Stimulated activated CD8-positive, alpha-beta memory T cell treated with anti-CD3 and anti-CD28 coated beads, Interleukin-4, amount 100 ng/mL, for 48 hours (primary cell): ENCODE data around the gene CARD19.

Experiments used
- DNase-seq: peaks from one replicate; pipeline ENCODE4 v3.0.0-alpha.2; 2020

CARD19 gene

DNA sequence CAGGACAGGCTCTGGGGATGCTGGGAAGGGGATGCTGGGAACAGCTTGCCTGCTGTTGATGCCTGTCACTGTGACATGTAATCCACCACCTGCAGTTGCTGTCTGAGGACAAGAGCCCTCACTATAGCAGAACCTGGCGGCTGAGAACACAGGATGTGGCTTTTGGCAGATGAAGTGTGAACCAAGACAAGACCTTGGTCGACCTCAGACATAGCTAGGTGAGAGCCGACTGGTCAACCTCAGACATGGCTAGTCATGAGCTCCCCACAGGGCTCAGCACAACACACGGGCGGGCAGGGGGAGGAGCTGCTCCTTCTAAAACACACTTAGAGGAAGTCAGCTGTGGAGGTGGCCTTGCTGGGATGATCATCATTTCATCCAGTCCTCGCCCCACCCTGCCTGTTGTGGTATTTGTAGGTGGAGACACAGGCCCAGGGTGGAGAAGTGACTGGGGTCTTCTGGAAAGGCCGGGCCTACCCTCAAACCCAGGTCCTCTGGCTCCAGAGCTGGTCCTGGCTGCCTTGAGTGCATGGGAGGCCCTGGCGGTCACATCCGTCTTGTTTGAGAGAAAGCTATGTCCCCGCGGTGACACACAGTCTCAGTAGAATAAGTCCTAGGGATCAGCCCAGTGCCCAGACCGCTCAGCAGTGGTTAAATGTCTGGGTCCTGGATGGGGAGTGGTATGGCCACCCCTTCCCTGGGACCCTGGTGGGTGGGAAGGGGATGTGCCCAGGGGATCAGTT lies 31.5 kb upstream of the CARD19 start:
- peak; percentile 91 for DNase-seq

GRCh38 chr9:93065135-93065720 lies 30.8 kb upstream of the CARD19 start:
- DNase-seq = no peak

DNA sequence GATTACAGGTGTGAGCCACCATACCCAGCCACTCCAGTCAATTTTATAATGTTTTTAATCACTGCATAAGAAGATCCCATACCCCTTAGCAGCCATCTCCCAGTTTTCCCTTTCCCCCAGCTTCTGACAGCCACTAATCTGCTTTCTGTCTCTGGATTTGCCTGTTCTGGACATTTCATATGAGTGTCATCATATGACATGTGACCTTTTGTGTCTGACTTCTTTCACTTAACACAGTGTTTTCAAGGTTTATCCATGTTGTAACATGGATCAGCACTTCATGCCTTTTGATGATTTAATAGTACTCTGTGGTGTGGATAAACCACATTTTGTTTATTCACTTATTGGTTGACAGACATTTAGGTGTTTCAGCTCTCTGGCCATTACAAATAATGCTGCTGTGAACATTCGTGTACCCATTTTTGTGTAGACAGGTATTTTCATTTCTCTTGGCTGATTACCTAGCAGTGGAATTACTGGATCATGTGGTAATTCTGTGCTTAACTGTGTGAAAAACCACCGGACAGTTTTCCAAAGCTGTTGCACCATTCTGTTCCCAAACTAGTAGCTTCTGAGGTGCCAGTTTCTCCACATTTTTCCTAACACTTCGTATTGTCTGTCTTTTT lies 28.9 kb upstream of the CARD19 start:
- no peak for DNase-seq

DNA sequence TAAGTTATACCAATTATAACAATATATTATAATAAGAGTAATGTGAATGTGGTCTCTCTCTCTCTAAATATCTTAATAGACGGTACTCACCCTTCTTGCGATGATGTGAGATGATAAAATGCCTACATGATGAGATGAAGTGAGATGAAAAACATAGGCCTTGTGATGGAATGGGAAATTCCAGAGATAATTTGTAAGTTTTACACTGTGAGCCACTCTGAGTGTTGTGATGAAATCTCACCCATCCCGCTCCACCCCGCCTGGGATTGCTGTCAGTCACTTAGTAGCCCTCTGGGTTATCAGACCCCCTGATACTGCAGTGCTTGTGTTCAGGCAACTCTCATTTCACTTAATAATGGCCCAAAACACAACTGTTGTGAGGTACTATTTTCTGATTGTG lies 27.1 kb upstream of the CARD19 start:
- no peak for DNase-seq

DNA sequence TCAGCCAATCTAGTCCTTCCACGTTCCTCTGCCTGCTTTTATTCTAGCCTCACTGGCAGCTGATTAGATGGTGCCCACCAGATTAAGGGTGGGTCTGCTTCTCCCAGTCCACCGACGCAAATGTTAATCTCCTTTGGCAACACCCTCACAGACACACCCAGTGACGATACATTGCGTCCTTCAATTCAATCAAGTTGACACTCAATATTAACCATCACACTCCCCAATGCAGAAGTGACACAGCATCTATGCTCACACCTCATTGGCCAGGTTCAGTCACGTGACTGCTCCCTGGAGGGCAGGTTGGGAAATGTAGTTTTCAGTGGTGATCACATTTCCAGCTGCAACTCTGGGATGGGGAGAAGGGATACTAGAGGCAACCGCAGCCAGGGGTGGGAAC lies 24.6 kb upstream of the CARD19 start:
- peak; percentile 52 for DNase-seq

DNA sequence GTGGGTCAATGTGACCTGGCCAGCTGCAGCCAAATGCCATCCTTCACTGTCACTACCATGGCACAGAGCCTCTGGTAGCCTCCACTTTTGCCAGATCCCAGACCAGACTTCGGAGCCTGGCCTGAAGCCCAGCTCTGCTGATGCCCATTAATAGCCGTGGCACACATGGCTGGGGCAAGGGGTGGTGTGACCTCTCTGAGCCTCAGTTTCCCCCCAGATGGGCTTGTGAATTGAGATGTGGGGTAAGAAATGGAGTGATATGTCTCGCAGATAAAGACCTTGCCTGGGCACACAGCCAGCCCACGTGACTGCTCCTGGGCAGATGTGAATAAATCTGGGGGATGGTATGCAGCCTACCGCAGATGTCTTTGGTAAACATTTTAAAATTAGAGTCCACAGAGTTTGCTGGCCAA lies 23.6 kb upstream of the CARD19 start:
- no peak for DNase-seq

DNA sequence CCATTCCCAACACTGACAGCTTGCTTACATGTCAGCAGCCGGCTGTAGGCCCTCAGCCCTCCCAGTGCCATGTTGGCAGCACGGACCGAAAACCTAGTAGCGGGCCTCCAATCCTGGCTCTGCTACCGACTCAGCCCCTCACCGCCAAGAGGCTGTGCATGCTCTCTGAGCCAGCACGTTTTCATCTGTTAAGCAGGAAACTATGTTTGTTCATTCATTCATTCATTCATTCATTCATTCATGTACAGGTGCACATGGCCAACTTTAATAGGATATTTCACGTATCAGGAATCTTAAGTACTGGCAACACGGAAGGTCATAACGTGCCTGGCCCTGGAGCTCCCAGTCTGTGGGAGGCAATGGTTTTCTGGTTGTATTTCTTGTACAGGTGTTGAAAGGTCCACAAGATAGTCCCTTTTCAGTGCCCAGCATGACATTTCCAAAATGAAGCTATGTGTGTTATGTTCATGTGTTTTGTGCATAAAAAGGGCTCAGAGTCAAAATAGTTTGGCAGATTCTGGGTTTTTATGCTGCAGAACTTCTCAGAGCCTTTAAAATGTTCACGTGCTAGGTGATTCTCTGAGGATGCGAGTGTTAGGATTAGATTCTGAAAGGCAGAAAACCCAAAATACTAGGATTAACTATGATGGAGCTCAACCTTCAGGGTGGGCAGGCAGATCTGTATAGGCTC lies 19.8 kb upstream of the CARD19 start:
- DNase-seq = no peak

DNA sequence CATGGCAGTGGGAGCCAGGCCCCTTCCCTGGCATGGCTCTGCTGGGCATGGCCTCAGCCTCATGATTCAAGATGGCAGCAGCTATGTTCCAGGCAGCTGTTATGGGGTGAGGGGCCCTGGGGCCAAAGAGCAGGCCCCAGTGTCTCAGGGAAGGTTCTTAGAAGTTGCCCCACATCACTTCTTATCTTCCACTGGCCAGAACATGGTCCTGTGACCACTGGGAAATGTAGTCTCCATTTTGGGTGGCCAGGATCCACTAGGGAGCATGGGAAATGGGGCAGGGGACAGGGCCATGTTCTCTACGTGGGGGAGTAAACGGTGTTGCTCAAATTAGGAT lies 19.3 kb upstream of the CARD19 start:
- DNase-seq = no peak

DNA sequence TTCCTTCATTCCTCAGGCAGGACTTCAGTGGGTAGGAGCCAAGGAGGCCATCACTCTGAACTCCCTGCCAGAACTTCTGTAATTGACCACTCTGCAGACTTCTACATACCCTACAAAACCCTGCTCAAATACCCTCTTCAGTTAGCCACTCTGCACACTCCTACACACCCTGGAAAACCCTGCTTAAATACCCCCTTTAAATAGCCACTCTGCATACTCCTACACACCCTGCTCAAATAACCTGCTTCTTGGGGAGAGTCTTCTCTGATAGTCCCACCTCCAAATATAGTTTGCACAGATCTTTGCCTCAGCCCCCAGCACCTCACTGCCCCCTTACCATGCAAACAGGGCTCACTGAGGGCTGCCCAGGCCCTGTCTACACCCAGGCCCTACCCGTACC lies 18.6 kb upstream of the CARD19 start:
- no peak for DNase-seq

- no peak for DNase-seq
Measured at GRCh38 chr9:93077811-93078210, 18.2 kb upstream of the CARD19 start.

DNA sequence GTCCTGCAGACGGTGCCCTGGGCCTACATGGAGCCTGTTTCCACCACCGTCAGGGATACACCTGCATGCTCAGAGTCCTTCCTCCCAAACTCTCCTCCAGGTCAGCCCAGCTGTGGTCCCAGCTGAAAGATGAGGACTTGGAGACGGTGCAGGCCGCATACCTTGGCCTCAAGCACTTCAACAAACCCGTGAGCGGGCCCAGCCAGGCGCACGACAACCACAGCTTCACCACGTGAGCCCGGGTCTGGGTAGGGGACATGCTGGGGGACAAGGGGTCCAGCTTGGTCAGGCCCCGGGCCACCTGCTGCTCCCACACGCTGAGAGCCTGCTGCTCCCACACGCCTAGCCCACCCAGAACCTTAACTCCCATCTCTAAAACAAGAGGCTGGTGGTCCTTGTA lies 16.6 kb upstream of the CARD19 start:
- DNase-seq = no peak

DNA sequence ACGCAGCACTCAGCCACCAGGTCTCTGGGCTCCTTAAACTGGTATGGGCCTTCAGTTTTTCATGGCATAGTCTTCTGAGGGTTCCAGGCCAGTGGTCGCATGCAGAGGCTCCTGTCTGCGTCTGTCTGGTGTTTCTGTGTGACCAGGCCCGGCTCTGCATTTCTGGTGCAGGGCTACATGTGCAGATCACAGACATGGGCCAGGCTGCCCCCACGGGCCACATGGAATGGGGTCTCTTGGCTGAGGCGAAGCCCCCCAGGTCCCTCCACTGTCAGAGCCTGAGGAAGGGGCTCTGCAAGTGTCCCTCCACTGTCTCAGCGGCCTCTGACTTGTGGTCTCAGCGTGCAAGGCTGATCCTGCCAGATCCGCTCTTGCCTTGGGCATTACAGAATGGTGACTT lies 15.6 kb upstream of the CARD19 start:
- peak; percentile 17 for DNase-seq

DNA sequence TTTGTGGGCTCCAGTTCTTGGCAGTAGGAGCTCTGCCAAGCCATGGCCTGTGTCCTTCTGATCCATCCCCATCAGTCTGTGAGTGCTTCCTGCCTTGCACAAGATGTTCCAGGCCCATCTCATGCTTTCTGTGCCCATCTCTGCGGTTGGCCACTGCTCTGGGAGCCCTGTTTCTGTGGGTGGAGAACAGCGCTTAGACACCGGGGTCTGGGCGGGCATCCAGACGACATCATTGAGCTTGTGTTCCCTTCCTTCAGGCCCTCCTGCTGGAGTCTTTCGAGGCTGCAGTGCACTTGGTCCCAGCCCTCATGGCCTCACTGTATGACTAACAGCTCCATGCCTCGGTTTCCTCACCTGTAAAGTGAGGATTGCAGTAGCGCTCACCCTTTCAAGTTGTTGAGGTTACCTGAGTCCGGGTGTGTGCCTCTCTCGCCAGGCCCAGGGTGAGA lies 14.9 kb upstream of the CARD19 start:
- peak; percentile 18 for DNase-seq

GRCh38 chr9:93081931-93082330 lies 14.1 kb upstream of the CARD19 start:
- DNase-seq = peak; percentile 13

GRCh38 chr9:93082841-93083411 lies 13.1 kb upstream of the CARD19 start:
- DNase-seq = peak; percentile 41

- peak; percentile 61 for DNase-seq
Measured at GRCh38 chr9:93083592-93084470, 12.2 kb upstream of the CARD19 start.

DNA sequence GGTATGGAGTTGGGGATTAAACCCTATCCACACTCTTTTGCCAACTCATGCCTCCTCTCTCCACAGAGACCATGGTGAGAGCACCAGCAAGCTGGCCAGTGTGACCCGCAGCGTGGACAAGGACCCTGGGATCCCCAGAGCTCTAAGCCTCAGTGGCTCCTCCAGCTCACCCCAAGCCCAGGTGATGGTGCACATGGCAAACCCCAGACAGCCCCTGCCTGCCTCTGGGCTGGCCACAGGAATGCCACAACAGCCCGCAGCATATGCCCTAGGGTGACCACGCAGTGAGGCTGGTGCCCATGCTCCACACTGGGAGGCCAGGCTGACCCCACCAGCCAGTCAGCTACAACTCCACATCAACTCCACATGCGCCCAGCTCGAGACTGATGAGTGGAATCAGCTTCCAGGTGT lies 11.5 kb upstream of the CARD19 start:
- DNase-seq = no peak

DNA sequence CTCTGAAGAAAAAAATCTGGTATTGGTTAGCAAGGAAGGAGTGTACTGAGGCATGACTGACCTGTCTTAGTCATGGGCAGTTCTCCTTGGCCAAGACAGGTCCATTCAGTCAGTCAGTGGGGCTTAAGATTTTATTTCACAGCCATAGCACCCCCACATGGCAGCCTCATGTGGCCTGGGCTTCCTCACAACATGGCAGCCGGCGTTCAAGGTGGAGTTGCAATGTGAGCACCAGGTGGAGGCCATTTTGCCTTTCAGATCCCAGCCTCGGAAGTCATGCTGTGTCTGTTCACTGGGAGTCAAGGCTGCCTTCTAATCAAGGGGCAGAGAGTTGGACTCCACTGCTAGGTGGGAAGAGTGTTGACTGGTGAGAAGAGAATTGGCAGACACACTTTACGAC lies 10.3 kb upstream of the CARD19 start:
- DNase-seq = peak; percentile 22

GRCh38 chr9:93086447-93087224 lies 9.4 kb upstream of the CARD19 start:
- DNase-seq = peak; percentile 20

- peak; percentile 17 for DNase-seq
Measured at GRCh38 chr9:93087971-93088655, 7.9 kb upstream of the CARD19 start.

GRCh38 chr9:93088656-93089015 lies 7.4 kb upstream of the CARD19 start:
- DNase-seq = peak; percentile 24
